ENCODE results near the gene NARS2.

DNA sequence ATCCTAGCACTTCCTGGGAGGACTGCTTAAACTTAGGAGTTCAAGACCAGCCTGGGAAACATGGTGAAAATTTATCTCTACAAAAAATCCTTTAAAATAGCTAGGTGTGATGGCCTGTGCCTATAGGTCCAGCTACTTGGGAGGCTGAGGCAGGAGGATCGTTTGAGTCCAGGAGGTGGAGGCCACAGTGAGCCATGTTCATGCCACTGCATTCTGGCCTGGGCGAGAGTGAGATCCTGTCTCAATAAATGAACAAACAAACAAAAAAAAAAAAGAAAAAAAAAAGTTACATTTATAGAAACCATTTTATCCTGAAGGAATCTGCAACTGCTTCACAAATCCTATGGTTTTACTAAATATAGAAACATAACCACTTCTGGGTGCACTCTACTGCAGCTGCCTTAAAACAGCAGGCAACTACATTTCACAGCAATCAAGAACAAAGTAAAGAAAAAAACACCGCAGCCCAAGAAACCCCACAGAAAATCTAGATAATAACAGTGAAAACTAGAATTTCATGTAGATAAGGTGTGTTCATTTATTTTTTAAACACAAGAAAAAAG lies 81.2 kb downstream of the NARS2 start:
- no peak for TF ChIP-seq POLR2A (IDR thresholded peaks at IDR 0.05; ENCODE audit: low read length)
- TF ChIP-seq GATA1 (IDR thresholded peaks at IDR 0.05; ENCODE audit: low read depth, low read length), result no peak
